Naive thymus-derived CD4-positive, alpha-beta T cell (primary cell): ENCODE measurements around the gene CILP. TPM values are rescaled to one million over a fixed set of nuclear protein-coding genes. Genes with fewer than 3 reads are reported as not detected.
"Not testable (repeated sequence)": the region's sequence is repeated elsewhere in the genome, so short reads cannot be mapped to it uniquely, and the experiment has no call there.

Experiments used
- ATAC-seq: fragments of 150-1000 bp; cut with Tn5 transposase; 2 replicates; pipeline ENCODE4 v1.10.0; 2021; ENCODE audit warnings: mild to moderate bottlenecking, moderate library complexity
- CTCF ChIA-PET: fragments of 350-600 bp; sonication (Branson Sonifier 250); formaldehyde crosslinking; loops from one replicate; lab custom pipeline; 2021; ENCODE audit warnings: antibody characterized with exemption; lab: Charles Lee
- POLR2A ChIA-PET: fragments of 350-600 bp; sonication (Branson Sonifier 250); formaldehyde crosslinking; loops from one replicate; lab custom pipeline; 2021; ENCODE audit warnings: antibody characterized with exemption, inconsistent platforms; lab: Charles Lee
- DNase-seq, 9 donors: peaks; one replicate each; pipeline versions ENCODE4 v3.0.0 to v3.0.0-alpha.2; 2020 to 2022; ENCODE audit warnings: mixed read lengths in 1 of 9
- H3K27ac ChIP-seq: one replicate; pipeline ENCODE4 v1.7.0; 2013; ENCODE audit warnings: mild to moderate bottlenecking, low read depth, low read length, moderate library complexity
- H3K27me3 ChIP-seq, 2 donors: one replicate each; pipeline ENCODE4 v1.7.0; 2013; ENCODE audit warnings: low read length in 2 of 2, mild to moderate bottlenecking in 2 of 2, moderate library complexity in 2 of 2; ENCODE audit not compliant: control insufficient read depth in 2 of 2, insufficient read depth in 2 of 2
- H3K36me3 ChIP-seq, 3 experiments: 1 replicate in 2 of 3; 2 replicates in 1 of 3; pipeline ENCODE4 v1.7.0; 2013; ENCODE audit warnings: low read length in 3 of 3, mild to moderate bottlenecking in 3 of 3, moderate library complexity in 1 of 3; ENCODE audit not compliant: insufficient read depth in 3 of 3, control insufficient read depth in 2 of 3
- H3K4me1 ChIP-seq, 2 donors: one replicate each; pipeline ENCODE4 v1.7.0; 2013; ENCODE audit warnings: low read length in 2 of 2, mild to moderate bottlenecking in 2 of 2, moderate library complexity in 1 of 2; ENCODE audit not compliant: control insufficient read depth in 2 of 2, insufficient read depth in 2 of 2
- H3K4me3 ChIP-seq: 2 replicates; pipeline ENCODE4 v1.7.0; 2013; ENCODE audit warnings: mild to moderate bottlenecking, low read length
- H3K9me3 ChIP-seq, 3 experiments: 1 replicate in 2 of 3; 2 replicates in 1 of 3; pipeline ENCODE4 v1.7.0; 2013; ENCODE audit warnings: low read length in 3 of 3; ENCODE audit not compliant: control insufficient read depth in 2 of 3
- H3K27ac Mint-ChIP-seq, 9 donors: one replicate each; pipeline ENCODE4 v1.8.0; 2020 to 2022; ENCODE audit warnings: mixed read lengths in 9 of 9, mild to moderate bottlenecking in 8 of 9, moderate library complexity in 5 of 9, inconsistent platforms in 2 of 9
- H3K27me3 Mint-ChIP-seq, 5 donors: one replicate each; pipeline ENCODE4 v1.8.0; 2021 to 2022; ENCODE audit warnings: mixed read lengths in 5 of 5, mild to moderate bottlenecking in 1 of 5
- H3K36me3 Mint-ChIP-seq, 5 donors: one replicate each; pipeline ENCODE4 v1.8.0; 2020 to 2022; ENCODE audit warnings: mixed read lengths in 5 of 5, mild to moderate bottlenecking in 3 of 5, inconsistent platforms in 1 of 5
- H3K4me1 Mint-ChIP-seq, 7 donors: one replicate each; pipeline ENCODE4 v1.8.0; 2020 to 2022; ENCODE audit warnings: mixed read lengths in 7 of 7, mild to moderate bottlenecking in 3 of 7, inconsistent platforms in 1 of 7
- H3K4me3 Mint-ChIP-seq, 10 donors: one replicate each; pipeline ENCODE4 v1.8.0; 2020 to 2022; ENCODE audit warnings: mild to moderate bottlenecking in 10 of 10, mixed read lengths in 10 of 10, moderate library complexity in 6 of 10, inconsistent platforms in 2 of 10
- H3K9me3 Mint-ChIP-seq, 11 donors: one replicate each; pipeline ENCODE4 v1.8.0; 2020 to 2022; ENCODE audit warnings: mixed read lengths in 11 of 11, mild to moderate bottlenecking in 4 of 11, inconsistent platforms in 1 of 11, moderate library complexity in 1 of 11
- intact Hi-C, 2 donors: fragments of 100-400 bp; cut with micrococcal nuclease; formaldehyde crosslinking; loops; one replicate each; pipeline ENCODE4 v1.15.1; 2023
- polyA plus RNA-seq, 2 donors: library from polyadenylated mRNA; unstranded; fragments of 300-500 nt; fragmentation: Illumina TruSeq; gene quantifications; one replicate each; pipeline ENCODE4 v1.2.3, GENCODE V29; 2021
- total RNA-seq, 6 experiments: library from RNA in 5 of 6; stranded (reverse) in 5 of 6; gene quantifications; 1 replicate in 5 of 6; 2 replicates in 1 of 6; pipeline ENCODE4 v1.2.3 and lab custom pipeline; 2021 to 2026

Gene CILP
- total and polyA plus RNA-seq, 7 experiments from 2014 or later: 0.05 to 0.49 (median 0.42) TPM; not detected in 1

- Histone ChIP-seq H3K36me3 (peaks cover 0 to 8% (median 0%) of the 10 kb centered on the region in 3 experiments), H3K27me3 (no peaks in the 10 kb centered on the region), H3K4me1 (peaks cover 0 to 4% of the 10 kb centered on the region in 2 donors), H3K9me3 (no peaks in the 10 kb centered on the region), H3K4me3 (no peak overlapping the region), H3K27ac (no peak overlapping the region)
- ATAC-seq: no peak
- intact Hi-C loops: loop anchor here (1.0 to 10.0 kb wide), 5 partner anchors 108 to 1914 kb away; partner anchors contain the start of genes APH1B (in 1 of the 2) and INTS14 (in 1 of the 2)
- CTCF ChIA-PET: no interaction called here
- POLR2A ChIA-PET: interaction anchor here (1.3 kb wide), 1 partner anchor 48 kb away, joined by 3 read pairs; no protein-coding TSS in a partner anchor
- H3K4me3 Mint-ChIP-seq: no peak overlapping the region
- H3K27ac Mint-ChIP-seq: peak overlapping the region in 3 of 9 donors; percentile 2 to 59 (median 4)
- peaks cover 0 to 9% (median 6%) of the 10 kb centered on the region in 7 donors for H3K4me1 Mint-ChIP-seq
- peak in 2 of 9 donors; percentile 10 to 11 for DNase-seq
- peaks cover 0 to 1% (median 0%) of the 10 kb centered on the region in 5 donors for H3K36me3 Mint-ChIP-seq
- H3K9me3 Mint-ChIP-seq: peaks cover 0 to 2% (median 0%) of the 10 kb centered on the region in 11 donors
- H3K27me3 Mint-ChIP-seq: no peaks in the 10 kb centered on the region
Observed at GRCh38 chr15:65189102-65189740, 22.1 kb downstream of the CILP start.

GRCh38 chr15:65188472-65188871, 22.8 kb downstream of the CILP start:
- intact Hi-C loops: loop anchor here (5.0 to 10.0 kb wide), 3 partner anchors 199 to 1914 kb away; partner anchors contain the start of genes APH1B (in 1 of the 2) and INTS14 (in 1 of the 2)
- H3K4me3 Mint-ChIP-seq, H3K27me3 Mint-ChIP-seq, H3K9me3 Mint-ChIP-seq, POLR2A ChIA-PET, H3K4me1 ChIP-seq, CTCF ChIA-PET, ATAC-seq, H3K36me3 Mint-ChIP-seq, H3K4me3 ChIP-seq, DNase-seq, H3K27ac ChIP-seq, H3K27ac Mint-ChIP-seq, H3K36me3 ChIP-seq, H3K9me3 ChIP-seq, H3K27me3 ChIP-seq: not testable (repeated sequence)
- peaks cover 7 to 16% (median 13%) of the 10 kb centered on the region in 7 donors for H3K4me1 Mint-ChIP-seq

- DNase-seq: peak; percentile 80 to 97 (median 95)
- Mint-ChIP-seq H3K36me3 (peaks cover 0 to 8% (median 0%) of the 10 kb centered on the region in 5 donors), H3K4me3 (peak within 1 kb of the TSS; percentile 89 to 96 (median 94)), H3K27me3 (no peaks in the 10 kb centered on the region), H3K27ac (peak within 1 kb of the TSS; percentile 87 to 98 (median 96)), H3K4me1 (peaks cover 14 to 40% (median 31%) of the 10 kb centered on the region in 7 donors), H3K9me3 (peaks cover 0 to 2% (median 0%) of the 10 kb centered on the region in 11 donors)
- Histone ChIP-seq H3K27ac (peak within 1 kb of the TSS; percentile 93), H3K36me3 (peaks cover 0 to 15% (median 0%) of the 10 kb centered on the region in 3 experiments), H3K4me1 (peaks cover 4% of the 10 kb centered on the region in 2 donors), H3K4me3 (peak within 1 kb of the TSS; percentile 85), H3K27me3 (no peaks in the 10 kb centered on the region), H3K9me3 (no peaks in the 10 kb centered on the region)
- ChIA-PET CTCF (interaction anchor here (0.6 kb wide), 1 partner anchor 115 kb away, joined by 3 read pairs; no protein-coding TSS in a partner anchor), POLR2A (interaction anchor here (0.6 to 3.4 kb wide), 15 partner anchors 10 to 684 kb away, joined by 3 to 32 read pairs (median 3); partner anchors contain the start of genes PARP16, PDCD7, RAB11A and RNU5A-1)
- ATAC-seq: peak; percentile 97
- intact Hi-C loops: loop anchor here (1.0 to 10.0 kb wide), 19 partner anchors 52 to 1910 kb away; partner anchors contain the start of genes PARP16 (in 2 of the 2), PDCD7 (in 2 of the 2), RNU5A-1 (in 2 of the 2) and RNU5B-1 (in 2 of the 2)
Observed at GRCh38 chr15:65184868-65185717, 26.2 kb downstream of the CILP start, which contains the start of gene CLPX. TSS of gene CLPX (minus strand) at chr15:65185342. CDS start at chr15:65185153, 189 bp downstream.

- DNase-seq: peak in 6 of 9 donors; percentile 13 to 55 (median 26)
- H3K27ac ChIP-seq: peak overlapping the region; percentile 93
- Mint-ChIP-seq H3K9me3 (peaks cover 0 to 2% (median 0%) of the 10 kb centered on the region in 11 donors), H3K27ac (peak overlapping the region; percentile 86 to 97 (median 96)), H3K4me1 (peaks cover 14 to 47% (median 37%) of the 10 kb centered on the region in 7 donors), H3K36me3 (peaks cover 0 to 8% (median 0%) of the 10 kb centered on the region in 5 donors), H3K4me3 (peak overlapping the region; percentile 89 to 96 (median 94)), H3K27me3 (no peaks in the 10 kb centered on the region)
- ChIA-PET CTCF (no interaction called here), POLR2A (interaction anchor here (0.6 to 3.4 kb wide), 5 partner anchors 102 to 291 kb away, joined by 3 to 32 read pairs (median 15); partner anchors contain the start of genes PARP16 and RNU5B-1)
- ATAC-seq: no peak
- no peaks in the 10 kb centered on the region for H3K9me3 ChIP-seq
- peaks cover 4% of the 10 kb centered on the region in 2 donors for H3K4me1 ChIP-seq
- peak overlapping the region; percentile 85 for H3K4me3 ChIP-seq
- H3K36me3 ChIP-seq: peaks cover 0 to 20% (median 0%) of the 10 kb centered on the region in 3 experiments
- H3K27me3 ChIP-seq: no peaks in the 10 kb centered on the region
- intact Hi-C loops: loop anchor here (2.0 to 10.0 kb wide), 3 partner anchors 120 to 1910 kb away; partner anchors contain the start of genes APH1B (in 1 of the 2), RNU5B-1 (in 1 of the 2) and TRIP4 (in 1 of the 2)
Observed at GRCh38 chr15:65184305-65184867, 26.9 kb downstream of the CILP start.

GRCh38 chr15:65183865-65184159, 27.5 kb downstream of the CILP start:
- CTCF ChIA-PET: no interaction called here
- peak overlapping the region; percentile 85 for H3K4me3 ChIP-seq

More at GRCh38 chr15:65183865-65184159, 27.5 kb downstream of the CILP start:
- Histone ChIP-seq H3K9me3 (no peaks in the 10 kb centered on the region), H3K36me3 (peaks cover 0 to 21% (median 4%) of the 10 kb centered on the region in 3 experiments), H3K27me3 (no peaks in the 10 kb centered on the region), H3K4me1 (peaks cover 4% of the 10 kb centered on the region in 2 donors), H3K27ac (peak overlapping the region; percentile 93)
- ATAC-seq (no peak), DNase-seq (no peak)
- H3K4me1 Mint-ChIP-seq: peaks cover 14 to 51% (median 39%) of the 10 kb centered on the region in 7 donors
- peaks cover 0 to 8% (median 0%) of the 10 kb centered on the region in 5 donors for H3K36me3 Mint-ChIP-seq
- no peaks in the 10 kb centered on the region for H3K27me3 Mint-ChIP-seq
- peak overlapping the region; percentile 89 to 96 (median 94) for H3K4me3 Mint-ChIP-seq
- intact Hi-C loops: loop anchor here (2.0 to 10.0 kb wide), 3 partner anchors 121 to 1909 kb away; partner anchors contain the start of genes APH1B (in 1 of the 2), RNU5B-1 (in 1 of the 2) and TRIP4 (in 1 of the 2)
- peak overlapping the region; percentile 86 to 97 (median 96) for H3K27ac Mint-ChIP-seq
- H3K9me3 Mint-ChIP-seq: peaks cover 0 to 2% (median 0%) of the 10 kb centered on the region in 11 donors
- POLR2A ChIA-PET: interaction anchor here (0.6 to 3.4 kb wide), 3 partner anchors 102 to 290 kb away, joined by 3 to 32 read pairs (median 3); partner anchors contain the start of gene PARP16
